ENCODE results near the gene WNT7A. TPM values are rescaled to one million over a fixed set of nuclear protein-coding genes. Genes with fewer than 3 reads are reported as not detected.

Gene WNT7A
- total and polyA plus RNA-seq, 2 donors (not counting 3 experiments of a cell fraction or from before 2014, with no cell fraction given): not detected

DNA sequence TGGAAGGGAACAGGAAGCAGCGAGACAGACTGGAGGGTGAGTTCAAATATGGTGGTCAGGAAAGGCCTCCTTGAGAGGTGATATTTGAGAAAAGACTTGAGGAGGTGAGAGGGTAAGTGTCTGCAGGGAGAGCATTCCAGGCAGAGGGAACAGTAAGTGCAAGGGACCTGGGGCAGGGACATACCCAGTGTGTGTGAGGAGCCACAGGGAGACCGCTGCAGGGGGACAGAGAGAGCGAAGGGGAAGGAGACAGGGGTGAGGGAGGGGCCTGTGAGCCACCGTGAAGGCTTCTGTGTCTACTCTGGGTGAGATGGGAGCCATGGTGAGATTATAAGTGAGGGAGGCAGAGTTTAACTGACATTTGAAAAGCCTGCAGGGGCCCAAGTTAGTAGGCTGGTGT, 38.0 kb downstream of the WNT7A start:
- no peaks in the 10 kb centered on the region for H3K4me1 ChIP-seq (ENCODE audit: control insufficient read depth, extremely low read depth, insufficient read depth, low read length)
- H3K36me3 ChIP-seq (ENCODE audit: control insufficient read depth in 2 of 2, extremely low read depth in 1 of 2, insufficient read depth in 2 of 2, low read length in 2 of 2): no peaks in the 10 kb centered on the region
- no peak overlapping the region for H3K4me2 ChIP-seq (ENCODE audit: insufficient read depth, low read length)
- DNase-seq (ENCODE audit: low read depth, low spot score) (no peak), FAIRE-seq (no peak)
- POLR2A ChIA-PET: no interaction called here
- TF ChIP-seq, protein P1, sequence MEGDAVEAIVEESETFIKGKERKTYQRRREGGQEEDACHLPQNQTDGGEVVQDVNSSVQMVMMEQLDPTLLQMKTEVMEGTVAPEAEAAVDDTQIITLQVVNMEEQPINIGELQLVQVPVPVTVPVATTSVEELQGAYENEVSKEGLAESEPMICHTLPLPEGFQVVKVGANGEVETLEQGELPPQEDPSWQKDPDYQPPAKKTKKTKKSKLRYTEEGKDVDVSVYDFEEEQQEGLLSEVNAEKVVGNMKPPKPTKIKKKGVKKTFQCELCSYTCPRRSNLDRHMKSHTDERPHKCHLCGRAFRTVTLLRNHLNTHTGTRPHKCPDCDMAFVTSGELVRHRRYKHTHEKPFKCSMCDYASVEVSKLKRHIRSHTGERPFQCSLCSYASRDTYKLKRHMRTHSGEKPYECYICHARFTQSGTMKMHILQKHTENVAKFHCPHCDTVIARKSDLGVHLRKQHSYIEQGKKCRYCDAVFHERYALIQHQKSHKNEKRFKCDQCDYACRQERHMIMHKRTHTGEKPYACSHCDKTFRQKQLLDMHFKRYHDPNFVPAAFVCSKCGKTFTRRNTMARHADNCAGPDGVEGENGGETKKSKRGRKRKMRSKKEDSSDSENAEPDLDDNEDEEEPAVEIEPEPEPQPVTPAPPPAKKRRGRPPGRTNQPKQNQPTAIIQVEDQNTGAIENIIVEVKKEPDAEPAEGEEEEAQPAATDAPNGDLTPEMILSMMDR (IDR thresholded peaks at IDR 0.05; ENCODE audit: extremely low read depth in 1 of 2, insufficient read depth in 1 of 2, low read depth in 1 of 2, low read length in 2 of 2): no peak
- TF ChIP-seq POLR2A (IDR thresholded peaks at IDR 0.05; ENCODE audit: low read depth, low read length) (no peak), POLR2AphosphoS5 (IDR thresholded peaks at IDR 0.05; ENCODE audit: insufficient read depth, low read depth, low read length) (no peak), JUN (IDR thresholded peaks at IDR 0.05; ENCODE audit: borderline replicate concordance, insufficient read depth, insufficient read length, low read depth) (no peak), EZH2 (IDR thresholded peaks at IDR 0.05; ENCODE audit: borderline replicate concordance, low read depth, low read length, severe bottlenecking) (no peak), MYC (IDR thresholded peaks at IDR 0.05; ENCODE audit: low read depth, low read length) (no peak), GATA2 (IDR thresholded peaks at IDR 0.05; ENCODE audit: insufficient read depth, insufficient read length, low read depth, low read length) (no peak)
- TF ChIP-seq, protein P2, sequence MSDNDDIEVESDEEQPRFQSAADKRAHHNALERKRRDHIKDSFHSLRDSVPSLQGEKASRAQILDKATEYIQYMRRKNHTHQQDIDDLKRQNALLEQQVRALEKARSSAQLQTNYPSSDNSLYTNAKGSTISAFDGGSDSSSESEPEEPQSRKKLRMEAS (IDR thresholded peaks at IDR 0.05; ENCODE audit: insufficient read depth, insufficient read length): no peak
- no peak overlapping the region for H3K9ac ChIP-seq (replicated peaks; ENCODE audit: extremely low read depth, insufficient read depth, low read length)
- no peaks in the 10 kb centered on the region for H3K27me3 ChIP-seq (ENCODE audit: control insufficient read depth in 2 of 2, insufficient read depth in 2 of 2, low read length in 2 of 2)
- dilution Hi-C loops (cut with MboI; ENCODE audit: extremely low pct_ligation_motif_present, low sequenced_read_pairs) (no loop called here), intact Hi-C loops (cut with micrococcal nuclease) (no loop called here)
- no peaks in the 10 kb centered on the region for H4K20me1 ChIP-seq (replicated peaks; ENCODE audit: control insufficient read depth, extremely low read depth, insufficient read depth, low read length)
- H2AFZ ChIP-seq (ENCODE audit: low read depth, low read length): no peak overlapping the region
- H3K9me1 ChIP-seq (replicated peaks; ENCODE audit: control insufficient read depth, extremely low read depth, insufficient read depth, low read length): no peaks in the 10 kb centered on the region
- CTCF ChIA-PET: no interaction called here
- H3K9me3 ChIP-seq (replicated peaks; ENCODE audit: control insufficient read depth, insufficient read depth, low read length): no peaks in the 10 kb centered on the region
- no peak overlapping the region for H3K4me3 ChIP-seq (replicated peaks in 1 of 3; ENCODE audit: insufficient read depth in 1 of 3, low read depth in 1 of 3, low read length in 3 of 3)
- H3K79me2 ChIP-seq (ENCODE audit: control insufficient read depth, insufficient read depth, low read length): no peaks in the 10 kb centered on the region
- H3K27ac ChIP-seq (ENCODE audit: insufficient read depth, low read depth, low read length): no peak overlapping the region
- no TSS peak for BruUV-seq (replicated peaks)
